NCI-H1694 (cell line): ENCODE results near the gene BMAL1.

Experiments
- DNase-seq: peaks from one replicate; lab custom pipeline; 2025; lab: John Stamatoyannopoulos, UW

BMAL1 gene

DNA sequence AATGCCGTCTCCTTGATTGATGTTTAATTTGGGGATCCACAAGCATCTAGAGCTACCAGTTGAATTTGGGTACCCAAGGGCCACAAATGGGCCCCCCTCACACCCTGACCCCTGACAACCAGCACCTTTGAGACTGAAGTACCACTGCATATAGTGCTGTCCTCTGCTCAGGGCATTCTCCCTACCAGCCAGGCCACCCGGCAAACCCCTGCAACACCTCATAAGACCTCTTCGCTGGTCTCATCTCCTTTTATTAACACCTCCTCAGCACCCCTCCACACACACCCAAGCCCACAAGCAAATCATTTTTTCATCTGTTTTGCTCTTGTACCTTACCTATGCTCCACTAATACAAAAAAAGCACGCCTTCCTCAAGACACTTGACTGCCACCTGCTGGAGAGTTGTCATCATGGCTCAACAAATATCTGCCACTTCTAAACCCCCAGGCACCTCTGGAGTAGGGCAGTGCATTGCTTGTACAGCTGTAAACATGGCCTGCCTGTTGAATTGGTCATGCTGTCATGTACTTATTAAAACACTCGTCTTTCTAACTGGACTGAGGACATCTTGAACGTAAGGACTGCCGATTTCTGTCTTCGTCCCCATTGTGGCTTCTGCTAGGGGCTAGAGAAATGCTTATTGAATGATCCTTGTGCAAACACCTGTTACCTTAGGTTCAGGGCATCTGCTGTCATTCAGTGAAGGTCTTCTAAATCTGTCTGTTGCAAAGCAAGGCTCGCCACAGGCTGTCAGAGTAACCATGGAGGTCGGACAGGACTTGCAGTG is 66.5 kb downstream of the BMAL1 start:
- peak; percentile 69 for DNase-seq

DNA sequence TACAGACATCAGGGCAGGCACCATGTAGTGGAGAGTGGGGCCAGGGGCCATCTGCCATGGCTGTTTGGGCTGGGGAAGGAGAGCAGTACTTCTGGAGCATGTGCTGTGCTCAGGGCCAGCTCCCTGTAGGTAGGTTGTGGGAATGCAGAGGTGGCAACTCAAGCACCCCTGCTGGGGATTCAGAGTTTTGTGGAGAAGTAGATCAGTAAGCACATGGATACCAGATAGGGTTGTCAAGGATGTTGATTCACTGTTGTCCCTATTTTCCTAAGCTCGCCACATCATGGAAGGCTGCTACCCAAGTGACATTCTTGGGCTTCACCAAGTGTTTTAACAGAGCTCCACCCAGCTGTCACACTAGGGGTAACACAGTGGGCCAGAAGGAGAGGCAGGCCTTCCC is 67.2 kb downstream of the BMAL1 start:
- DNase-seq = no peak

DNA sequence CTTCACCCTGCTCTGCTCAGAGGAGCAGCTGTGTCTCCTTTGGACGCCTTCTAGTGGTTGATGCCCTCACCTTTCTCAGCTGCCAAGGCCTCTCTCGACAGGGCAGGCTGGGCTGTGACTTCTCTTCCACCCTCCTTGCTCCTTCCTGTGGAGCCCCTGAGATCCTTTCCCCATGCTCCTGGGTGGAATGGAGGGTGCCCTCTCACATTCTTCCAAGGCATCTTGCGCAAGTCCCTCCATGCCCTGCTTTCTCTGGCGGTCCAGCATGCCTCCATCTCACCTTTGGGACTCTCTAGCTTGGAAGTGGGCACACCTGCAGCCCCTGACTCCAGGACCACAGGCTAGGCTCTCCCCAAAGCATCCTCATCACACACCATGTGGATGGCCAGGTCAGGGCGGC is 68.9 kb downstream of the BMAL1 start:
- no peak for DNase-seq

- DNase-seq = no peak
These were observed 70.3 kb downstream of the BMAL1 start for GRCh38 chr11:13347901-13348300.

- no peak for DNase-seq
These were observed 70.7 kb downstream of the BMAL1 start for GRCh38 chr11:13348305-13348704.

GRCh38 chr11:13349046-13349445 is 71.5 kb downstream of the BMAL1 start:
- DNase-seq = no peak

- no peak for DNase-seq
These were observed 72.0 kb downstream of the BMAL1 start for GRCh38 chr11:13349581-13349980.

DNA sequence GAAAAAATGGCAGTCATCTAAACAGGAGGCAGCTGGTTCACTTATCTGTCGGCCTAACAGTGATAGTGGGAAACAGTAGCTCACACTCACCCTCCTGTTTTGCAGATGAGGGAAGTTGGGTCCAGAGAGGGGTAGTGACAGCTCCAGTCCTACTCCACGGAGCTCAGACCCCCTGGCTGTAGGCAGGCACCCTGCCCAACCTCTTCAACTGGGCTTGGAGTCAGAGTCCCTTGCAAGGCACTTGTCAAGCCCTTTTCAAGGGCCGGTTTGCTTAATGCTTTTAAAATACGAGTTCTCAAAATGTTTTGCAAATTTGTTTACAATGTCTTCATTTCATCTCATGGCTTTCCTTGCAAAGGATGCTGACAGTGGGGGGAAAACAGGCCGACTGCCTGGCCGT is 75.1 kb downstream of the BMAL1 start:
- DNase-seq = no peak

GRCh38 chr11:13354335-13354734 is 76.7 kb downstream of the BMAL1 start:
- no peak for DNase-seq

DNA sequence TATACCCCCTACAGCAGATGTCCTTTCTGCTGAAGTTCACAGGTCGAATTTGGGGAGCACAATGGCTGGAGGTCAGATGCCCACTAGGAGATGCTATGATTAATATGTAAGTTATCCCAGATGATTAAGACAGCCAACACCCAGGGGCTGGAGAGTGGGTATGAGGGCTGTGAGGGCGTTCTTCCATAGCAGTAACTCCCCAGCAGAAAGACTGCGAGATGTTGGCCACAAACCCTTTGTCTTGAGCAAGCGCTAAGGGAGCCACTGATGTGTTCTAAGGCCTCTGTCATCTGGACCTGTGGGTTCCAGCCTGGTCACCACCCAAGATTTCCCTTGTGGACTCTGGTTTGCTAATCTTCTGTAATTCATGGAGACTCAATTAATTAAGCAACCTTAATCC is 77.6 kb downstream of the BMAL1 start:
- no peak for DNase-seq

- DNase-seq = no peak
These were observed 79.6 kb downstream of the BMAL1 start for GRCh38 chr11:13357232-13357631.

DNA sequence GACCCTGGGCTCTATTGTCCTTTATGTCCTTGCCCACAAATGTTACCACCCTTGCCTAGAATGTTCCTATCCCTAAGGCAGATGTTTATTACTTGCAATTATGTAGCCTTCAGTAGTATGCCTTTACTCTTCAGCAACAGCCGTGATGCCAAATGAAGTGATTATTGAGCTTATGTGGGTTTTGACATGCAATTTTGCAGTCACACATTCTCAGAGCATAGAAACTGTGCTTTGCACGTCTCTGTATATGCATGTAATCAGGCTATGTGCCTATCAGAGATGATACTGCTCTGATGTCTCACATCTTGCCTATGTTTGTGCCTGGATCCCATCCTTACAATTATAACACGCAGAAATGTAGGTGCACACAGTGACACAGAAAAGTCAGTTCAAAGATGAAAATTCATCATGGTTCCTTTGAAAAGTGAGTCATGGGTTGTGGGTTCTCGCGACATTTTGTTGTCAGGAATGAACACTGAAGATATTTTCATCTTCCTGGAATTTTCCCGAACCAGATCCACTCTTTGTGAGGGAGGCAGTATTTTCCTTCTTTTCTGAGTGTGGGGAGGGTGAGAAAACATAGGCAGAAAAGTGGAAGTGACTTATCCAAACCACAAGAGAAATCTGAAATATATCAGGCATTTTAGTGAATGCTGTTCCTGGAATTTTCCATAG is 81.1 kb downstream of the BMAL1 start:
- no peak for DNase-seq

- no peak for DNase-seq
These were observed 85.1 kb downstream of the BMAL1 start for GRCh38 chr11:13362596-13363109.

DNA sequence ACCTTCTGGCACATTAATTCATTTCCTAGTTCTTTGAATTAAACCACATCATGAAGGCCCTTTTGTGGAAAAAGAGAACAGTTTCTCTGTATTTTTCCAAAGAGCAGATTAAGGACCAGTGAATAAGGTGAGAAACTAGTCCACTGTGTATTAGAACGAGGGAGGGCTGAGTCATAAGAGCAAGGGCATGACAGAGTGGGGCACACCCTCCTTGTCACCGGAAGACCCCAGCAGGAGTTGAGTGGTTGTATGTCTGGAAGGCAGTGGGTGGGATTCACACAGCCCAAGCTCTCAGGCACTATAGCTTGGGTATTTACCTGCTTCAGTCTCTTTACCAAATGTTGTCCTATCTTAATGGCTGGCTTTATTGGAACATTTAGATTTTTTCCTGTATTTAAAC is 86.8 kb downstream of the BMAL1 start:
- no peak for DNase-seq

DNA sequence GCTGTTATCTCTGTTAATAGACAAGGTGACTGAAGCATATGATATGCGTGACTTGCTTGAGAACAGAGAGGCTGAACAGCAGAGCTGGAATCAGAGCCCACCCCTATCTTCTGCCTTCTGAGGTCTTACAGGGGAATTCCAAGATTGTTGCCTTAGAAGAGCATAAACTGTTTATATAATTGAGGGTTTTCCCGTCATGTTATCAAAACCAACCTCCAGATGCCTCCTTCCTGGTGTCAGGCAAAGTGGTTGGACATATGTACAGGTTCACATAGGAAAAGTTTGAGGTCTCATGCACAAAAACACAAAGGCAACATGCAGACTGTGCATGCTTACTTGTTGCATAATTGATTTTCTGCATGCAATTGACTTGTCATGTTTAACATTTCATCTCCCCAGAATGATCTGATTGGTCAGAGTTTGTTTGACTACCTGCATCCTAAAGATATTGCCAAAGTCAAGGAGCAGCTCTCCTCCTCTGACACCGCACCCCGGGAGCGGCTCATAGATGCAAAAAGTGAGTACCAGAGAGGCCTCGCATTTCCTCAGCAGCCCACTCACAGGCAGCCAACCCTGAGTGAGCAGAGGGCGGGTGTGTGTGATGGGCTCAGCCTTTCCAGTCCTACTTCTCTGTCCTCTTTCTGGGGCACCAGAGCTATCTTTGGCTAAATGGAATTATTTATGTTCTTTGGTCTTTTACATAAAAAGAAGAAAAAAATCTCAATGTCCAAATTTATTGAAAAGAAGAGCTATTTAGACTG is 88.9 kb downstream of the BMAL1 start:
- no peak for DNase-seq

GRCh38 chr11:13367115-13367514 is 89.5 kb downstream of the BMAL1 start:
- no peak for DNase-seq

GRCh38 chr11:13368041-13368446 is 90.5 kb downstream of the BMAL1 start:
- no peak for DNase-seq

DNA sequence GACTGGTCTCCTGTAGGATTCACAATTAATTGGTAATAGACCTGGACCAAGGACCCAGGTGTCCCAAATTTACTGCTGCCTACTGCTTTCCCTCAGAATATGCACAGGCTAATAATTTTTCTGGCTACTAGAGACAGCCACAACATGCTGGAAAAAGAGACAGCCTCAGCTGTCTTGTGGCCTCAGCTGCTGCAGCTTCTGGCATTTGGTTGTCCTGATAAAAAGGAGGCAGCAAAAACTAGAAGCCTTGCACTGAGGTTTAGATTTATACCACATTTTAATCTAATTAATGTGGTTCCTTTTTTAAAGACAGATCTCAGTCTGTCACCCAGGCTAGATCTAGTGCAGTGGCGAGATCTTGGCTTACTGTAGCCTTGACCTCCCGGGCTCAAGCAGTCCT is 95.6 kb downstream of the BMAL1 start:
- DNase-seq = no peak

DNA sequence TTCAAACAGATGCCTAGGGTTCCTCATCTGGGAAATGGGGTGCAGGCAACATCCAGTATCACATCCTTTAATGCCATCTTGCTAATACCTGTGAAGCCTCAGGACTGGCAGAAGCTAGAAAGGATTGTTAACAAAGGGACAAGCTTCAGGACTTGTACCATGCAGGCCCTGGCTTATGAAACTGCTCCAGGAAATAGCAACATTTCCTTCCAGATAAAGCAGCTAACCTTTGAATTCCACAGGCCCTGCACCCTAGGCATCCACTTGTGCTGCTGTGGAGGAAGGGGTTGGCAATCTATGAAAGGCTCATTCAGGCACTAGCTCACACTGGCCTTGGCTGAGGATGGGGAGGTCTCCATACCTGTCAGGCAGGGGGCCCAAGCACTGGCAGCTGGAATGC is 98.2 kb downstream of the BMAL1 start:
- no peak for DNase-seq

DNA sequence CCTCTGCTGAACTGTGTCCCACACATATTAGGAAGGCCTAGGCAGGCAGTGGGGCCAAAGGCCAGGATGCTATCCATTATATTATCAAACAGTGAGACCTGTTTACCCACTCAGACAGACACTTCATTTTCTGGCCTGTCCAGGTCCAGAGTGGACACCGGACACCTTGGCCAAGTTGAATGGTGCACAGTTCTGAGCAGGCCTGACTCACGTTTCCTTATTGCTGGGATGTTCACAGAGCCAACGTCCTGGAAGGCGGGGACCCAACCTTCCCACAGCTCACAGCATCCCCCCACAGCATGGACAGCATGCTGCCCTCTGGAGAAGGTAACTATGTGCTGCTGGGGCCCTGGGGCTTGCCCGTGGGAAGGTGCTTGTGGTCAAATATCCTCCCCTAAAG is 98.8 kb downstream of the BMAL1 start:
- no peak for DNase-seq

GRCh38 chr11:13376838-13377237 is 99.2 kb downstream of the BMAL1 start:
- DNase-seq = no peak

DNA sequence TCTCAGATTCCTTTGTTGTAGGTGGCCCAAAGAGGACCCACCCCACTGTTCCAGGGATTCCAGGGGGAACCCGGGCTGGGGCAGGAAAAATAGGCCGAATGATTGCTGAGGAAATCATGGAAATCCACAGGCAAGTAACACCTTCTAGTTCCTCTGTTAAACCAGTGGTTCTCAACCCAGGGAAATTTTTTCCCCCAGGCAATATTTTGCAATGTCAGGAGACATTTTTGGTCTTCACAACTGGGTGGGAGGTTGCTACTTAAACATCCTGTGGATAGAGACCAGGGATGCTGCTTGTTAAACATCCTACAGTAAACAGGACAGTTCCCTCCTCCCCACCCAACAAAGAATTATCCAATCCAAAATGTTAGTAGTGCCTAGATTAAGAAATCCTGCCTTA is 100.7 kb downstream of the BMAL1 start:
- DNase-seq = no peak

DNA sequence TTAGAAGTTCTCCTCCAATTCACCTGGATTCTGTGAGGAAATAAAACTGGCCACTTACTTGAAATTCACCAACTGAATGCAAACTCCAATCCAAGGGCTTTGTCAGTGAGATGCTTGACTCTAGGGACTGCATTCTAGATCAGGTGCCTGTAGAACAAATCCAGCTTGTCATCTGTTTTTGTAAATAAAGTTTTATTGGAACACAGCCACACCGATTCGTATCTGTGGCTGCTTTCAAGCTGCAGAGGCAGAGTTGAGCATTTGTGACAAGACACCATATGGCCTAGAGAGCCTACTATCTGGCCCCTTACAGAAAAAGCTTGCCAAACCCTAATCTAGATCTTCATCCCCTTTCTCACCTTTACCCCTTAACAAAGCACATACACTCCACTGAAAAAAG is 103.1 kb downstream of the BMAL1 start:
- no peak for DNase-seq
